Testis (tissue), 3 donors: ENCODE results near the gene HJURP. TPM values are rescaled to one million over a fixed set of nuclear protein-coding genes. Genes with fewer than 3 reads are reported as not detected.

Experiments used
- DNase-seq: peaks from one replicate; pipeline ENCODE4 v3.0.0-alpha.2; 2019
- H3K27ac ChIP-seq, 2 donors: fragments of 200-600 bp; sonication (generic); one replicate each; pipeline ENCODE4 v1.5.1; 2019
- H3K27me3 ChIP-seq: fragments of 200-600 bp; sonication (generic); one replicate; pipeline ENCODE4 v1.5.1; 2019
- H3K36me3 ChIP-seq: fragments of 200-600 bp; sonication (generic); one replicate; pipeline ENCODE4 v1.5.1; 2017; ENCODE audit warnings: low read depth; ENCODE audit errors: missing control alignments
- H3K4me1 ChIP-seq: fragments of 200-600 bp; sonication (generic); one replicate; pipeline ENCODE4 v1.5.1; 2019
- H3K4me3 ChIP-seq, 2 donors: fragments of 200-600 bp; sonication (generic); one replicate each; pipeline ENCODE4 v1.5.1; 2017 to 2019
- H3K9me3 ChIP-seq: fragments of 200-600 bp; sonication (generic); one replicate; pipeline ENCODE4 v1.5.1; 2017
- POLR2A ChIP-seq: fragments of 450-650 bp; IDR thresholded peaks from one replicate; pipeline ENCODE4 v1.6.1; 2017; ENCODE audit warnings: antibody characterized with exemption, mild to moderate bottlenecking, moderate library complexity
- WGBS, 2 donors: methylation state at CpG; one replicate each; pipeline ENCODE4 v1.1.5; 2018; 5-methylcytosine and 5-hydroxymethylcytosine counted together
- intact Hi-C: fragments of 100-400 bp; cut with DNase I; formaldehyde crosslinking; loops from one replicate; pipeline ENCODE4 v1.15.1; 2023; ENCODE audit warnings: low total_unique reads
- polyA plus RNA-seq: library from polyadenylated mRNA; stranded (reverse); fragments of 350-450 nt; fragmentation: Illumina TruSeq; extraction: RNeasy Lipid Tissue Mini Kit (QIAGEN cat#74804); gene quantifications from one replicate; pipeline ENCODE4 v1.2.3, GENCODE V29; 2014; ENCODE audit warnings: low read depth, low replicate concordance; ENCODE audit not compliant: insufficient read depth
- total RNA-seq, 2 donors: library from RNA; depleted of rRNA; stranded (reverse); fragments of >200 nt; gene quantifications; one replicate each; pipeline ENCODE4 v1.2.3, GENCODE V29; 2016
- TF ChIP-seq, protein P1 (sequence below), 3 experiments: fragments of 450-650 bp in 2 of 3; fragments of 200-600 bp in 1 of 3; sonication (generic) in 1 of 3; IDR thresholded peaks; one replicate each; pipeline ENCODE4 v1.5.1; 2016 to 2019; ENCODE audit warnings: antibody characterized with exemption in 3 of 3, mild to moderate bottlenecking in 2 of 3, moderate library complexity in 1 of 3

Gene HJURP
- total and polyA plus RNA-seq, 3 donors from 2014 or later: 10.2 to 30.2 (median 13.9) TPM

DNA sequence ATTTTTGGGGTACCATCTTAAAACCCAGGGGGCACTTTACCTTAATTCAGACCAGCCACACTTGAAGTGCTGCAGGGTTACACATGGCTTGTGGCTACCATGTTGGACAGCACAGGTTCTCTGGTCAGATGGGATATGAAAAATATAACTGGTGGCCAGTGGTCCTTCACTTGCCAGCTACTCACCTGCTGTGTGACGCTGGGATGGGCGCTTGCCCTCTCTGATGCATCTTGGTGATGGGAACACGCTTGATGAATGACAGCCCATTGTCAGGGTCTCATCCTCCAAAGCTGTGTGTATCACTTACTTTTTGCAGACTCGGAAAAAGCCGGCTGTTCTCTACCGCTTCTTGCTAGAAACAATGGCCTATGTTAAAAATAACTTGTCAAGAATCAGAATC lies 22.5 kb downstream of the HJURP start:
- intact Hi-C loops: no loop called here
- Histone ChIP-seq H3K27ac (no peak overlapping the region), H3K36me3 (no peaks in the 10 kb centered on the region), H3K4me1 (peaks cover 4% of the 10 kb centered on the region), H3K9me3 (no peaks in the 10 kb centered on the region), H3K4me3 (no peak overlapping the region), H3K27me3 (no peaks in the 10 kb centered on the region)
- DNase-seq: no peak
- TF ChIP-seq, protein P1, sequence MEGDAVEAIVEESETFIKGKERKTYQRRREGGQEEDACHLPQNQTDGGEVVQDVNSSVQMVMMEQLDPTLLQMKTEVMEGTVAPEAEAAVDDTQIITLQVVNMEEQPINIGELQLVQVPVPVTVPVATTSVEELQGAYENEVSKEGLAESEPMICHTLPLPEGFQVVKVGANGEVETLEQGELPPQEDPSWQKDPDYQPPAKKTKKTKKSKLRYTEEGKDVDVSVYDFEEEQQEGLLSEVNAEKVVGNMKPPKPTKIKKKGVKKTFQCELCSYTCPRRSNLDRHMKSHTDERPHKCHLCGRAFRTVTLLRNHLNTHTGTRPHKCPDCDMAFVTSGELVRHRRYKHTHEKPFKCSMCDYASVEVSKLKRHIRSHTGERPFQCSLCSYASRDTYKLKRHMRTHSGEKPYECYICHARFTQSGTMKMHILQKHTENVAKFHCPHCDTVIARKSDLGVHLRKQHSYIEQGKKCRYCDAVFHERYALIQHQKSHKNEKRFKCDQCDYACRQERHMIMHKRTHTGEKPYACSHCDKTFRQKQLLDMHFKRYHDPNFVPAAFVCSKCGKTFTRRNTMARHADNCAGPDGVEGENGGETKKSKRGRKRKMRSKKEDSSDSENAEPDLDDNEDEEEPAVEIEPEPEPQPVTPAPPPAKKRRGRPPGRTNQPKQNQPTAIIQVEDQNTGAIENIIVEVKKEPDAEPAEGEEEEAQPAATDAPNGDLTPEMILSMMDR (IDR thresholded peaks at IDR 0.05): no peak
- no peak for TF ChIP-seq POLR2A
- 96 to 99% methylated on average over 6 of the region's 6 CpGs for WGBS, 2 donors

DNA sequence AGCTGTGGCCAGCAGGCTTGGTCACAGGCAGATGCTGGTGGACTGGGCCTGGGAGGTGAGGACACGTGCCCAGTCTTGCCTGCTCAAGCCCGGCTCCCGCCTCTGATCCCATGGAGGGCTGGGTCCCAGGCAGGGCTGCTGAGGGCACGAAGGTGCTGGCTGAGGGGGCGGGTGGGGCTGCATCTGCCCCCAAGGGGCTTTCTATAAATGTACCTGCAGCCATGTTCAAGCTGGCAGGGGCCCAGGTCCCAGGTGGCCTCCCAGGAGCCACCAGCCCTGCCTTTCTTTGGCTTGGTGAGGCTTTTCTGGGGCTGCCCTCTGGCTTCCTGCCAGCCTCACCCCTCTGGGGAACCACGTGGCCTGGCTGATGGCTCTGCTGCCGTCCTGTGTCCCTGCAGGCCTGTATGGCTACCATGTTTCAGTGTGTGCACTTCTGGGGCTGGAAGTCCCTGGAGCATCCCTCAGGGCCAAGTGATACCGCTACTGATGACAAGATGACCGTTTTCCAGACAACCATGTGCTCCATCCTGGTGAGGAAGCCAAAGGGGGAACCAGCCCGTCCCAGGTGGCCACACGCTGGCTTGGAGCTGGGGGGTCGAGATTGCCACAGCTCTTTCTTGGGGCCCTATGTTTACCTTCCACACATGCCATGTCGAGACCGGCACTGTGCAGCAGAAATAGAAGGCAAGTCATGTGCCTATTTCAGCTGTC lies 23.2 kb downstream of the HJURP start:
- H3K4me1 ChIP-seq: peaks cover 4% of the 10 kb centered on the region
- H3K4me3 ChIP-seq: no peak overlapping the region
- no peaks in the 10 kb centered on the region for H3K36me3 ChIP-seq
- 51 to 91% methylated on average over 7 to 14 of the region's 14 CpGs for WGBS, 2 donors
- H3K27ac ChIP-seq: no peak overlapping the region
- no peaks in the 10 kb centered on the region for H3K27me3 ChIP-seq
- H3K9me3 ChIP-seq: no peaks in the 10 kb centered on the region
- DNase-seq: no peak
- intact Hi-C loops: no loop called here
- TF ChIP-seq POLR2A: no peak
- TF ChIP-seq, protein P1 (IDR thresholded peaks at IDR 0.05): no peak

DNA sequence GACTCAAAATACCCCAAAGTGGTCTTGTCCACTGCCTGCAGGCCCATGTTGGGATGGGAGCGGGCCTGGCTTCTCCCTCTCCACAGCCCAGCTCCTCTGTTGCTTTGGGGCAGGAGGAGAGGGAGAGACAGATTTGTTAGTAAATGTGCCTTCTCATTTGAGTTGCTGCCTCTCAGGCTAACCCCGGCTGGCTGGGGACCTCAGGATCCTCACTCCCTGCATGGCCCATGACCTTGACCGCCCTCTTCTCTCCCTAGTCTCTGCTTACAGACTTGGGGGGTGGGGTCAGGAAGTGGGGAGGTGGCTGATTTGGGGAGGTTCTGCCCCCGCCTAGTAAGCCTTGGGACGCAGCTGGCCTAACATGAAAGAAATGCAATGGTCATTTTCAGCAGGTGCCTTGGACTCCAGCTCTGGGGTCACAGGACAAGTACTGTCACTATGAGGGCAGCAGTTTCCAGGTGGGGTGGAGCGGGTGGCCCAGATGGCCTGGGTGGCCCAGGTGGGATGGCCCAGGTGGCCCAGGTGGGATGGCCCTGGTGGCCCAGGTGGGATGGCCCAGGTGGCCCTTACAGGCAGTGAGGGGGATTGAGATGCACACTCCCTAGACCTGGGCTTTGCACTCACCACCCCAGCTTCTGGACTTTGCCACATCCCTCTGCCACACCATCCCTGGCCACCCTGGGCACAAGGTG lies 24.1 kb downstream of the HJURP start:
- WGBS, 2 donors: 88 to 96% methylated on average over 5 to 6 of the region's 6 CpGs
- Histone ChIP-seq H3K36me3 (no peaks in the 10 kb centered on the region), H3K4me3 (no peak overlapping the region), H3K9me3 (no peaks in the 10 kb centered on the region), H3K27ac (no peak overlapping the region), H3K4me1 (peaks cover 4% of the 10 kb centered on the region), H3K27me3 (no peaks in the 10 kb centered on the region)
- no peak for TF ChIP-seq POLR2A
- TF ChIP-seq, protein P1 (IDR thresholded peaks at IDR 0.05): no peak
- intact Hi-C loops: no loop called here
- DNase-seq: no peak

DNA sequence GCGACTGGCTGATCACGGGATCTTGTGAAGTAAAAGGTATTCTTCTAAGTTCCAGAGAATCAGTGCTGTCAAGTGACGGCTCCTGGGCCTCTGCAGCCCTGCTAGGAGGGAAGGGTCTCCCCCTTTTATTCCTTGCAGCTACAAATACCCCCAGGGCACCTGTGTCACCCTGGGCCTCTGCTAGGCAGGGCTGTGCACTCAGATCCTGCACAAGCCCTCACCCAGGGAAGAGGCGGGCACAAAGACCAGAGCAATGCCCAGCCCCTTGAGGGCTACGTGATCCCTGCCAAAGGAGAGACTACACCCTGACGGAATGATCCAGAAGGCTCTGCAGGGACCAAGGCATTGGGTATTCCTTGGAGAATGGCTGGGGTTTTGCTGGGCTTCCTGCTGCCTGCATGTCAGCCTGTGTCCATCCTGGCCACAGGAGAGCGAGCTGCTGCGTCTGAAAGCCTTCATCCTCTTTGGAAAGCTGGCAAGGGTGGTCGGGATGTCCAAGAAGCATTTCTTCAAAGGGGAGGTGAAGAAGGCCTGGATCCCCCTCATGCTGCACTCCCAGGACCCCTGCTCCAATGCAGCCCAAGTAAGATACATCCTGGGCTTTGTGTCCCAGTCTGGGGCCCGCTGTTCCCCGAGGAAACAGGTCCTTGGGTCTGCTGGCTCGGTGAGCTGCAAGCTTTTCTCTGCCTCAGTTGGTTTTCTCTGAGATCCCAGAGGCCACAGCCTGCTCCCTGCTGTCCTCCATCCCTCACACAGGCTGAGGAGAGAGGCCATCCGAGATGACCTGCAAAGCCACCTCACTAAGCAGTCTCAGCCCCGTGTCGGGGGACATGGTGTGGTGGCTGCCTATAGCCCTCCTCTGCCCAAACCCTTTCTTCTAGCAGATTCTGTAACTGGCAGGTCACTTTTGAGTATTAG lies 24.9 kb downstream of the HJURP start:
- H3K27me3 ChIP-seq: no peaks in the 10 kb centered on the region
- H3K9me3 ChIP-seq: no peaks in the 10 kb centered on the region
- TF ChIP-seq POLR2A: no peak
- TF ChIP-seq, protein P1 (IDR thresholded peaks at IDR 0.05): no peak
- H3K4me1 ChIP-seq: peaks cover 4% of the 10 kb centered on the region
- no peak overlapping the region for H3K4me3 ChIP-seq
- no peak for DNase-seq
- no peaks in the 10 kb centered on the region for H3K36me3 ChIP-seq
- WGBS, 2 donors: 85 to 90% methylated on average over 9 to 15 of the region's 15 CpGs
- intact Hi-C loops: no loop called here
- H3K27ac ChIP-seq: no peak overlapping the region
